HG03520 (cell line): ENCODE results near the gene LBX1.

Source experiments
- ATAC-seq: cut with Tn5 transposase; IDR thresholded peaks from one replicate; pipeline ENCODE4 v1.9.1; 2021; ENCODE audit warnings: mild to moderate bottlenecking, moderate library complexity; ENCODE audit not compliant: unreplicated experiment

Gene LBX1

GRCh38 chr10:101226491-101227428 is 2.5 kb downstream of the LBX1 start:
- no peak for ATAC-seq

GRCh38 chr10:101225846-101226421 is 3.3 kb downstream of the LBX1 start:
- ATAC-seq = no peak

GRCh38 chr10:101224910-101225823 is 4.1 kb downstream of the LBX1 start:
- no peak for ATAC-seq

- no peak for ATAC-seq
Measured at GRCh38 chr10:101224060-101224909, 5.0 kb downstream of the LBX1 start.

GRCh38 chr10:101223274-101224059 is 5.8 kb downstream of the LBX1 start:
- ATAC-seq = no peak

GRCh38 chr10:101222683-101223273 is 6.5 kb downstream of the LBX1 start:
- no peak for ATAC-seq

GRCh38 chr10:101221963-101222531 is 7.2 kb downstream of the LBX1 start:
- no peak for ATAC-seq

GRCh38 chr10:101221549-101221948 is 7.7 kb downstream of the LBX1 start:
- ATAC-seq = no peak

GRCh38 chr10:101219946-101220451 is 9.3 kb downstream of the LBX1 start:
- ATAC-seq = no peak

- no peak for ATAC-seq
Measured at GRCh38 chr10:101219139-101219945, 9.9 kb downstream of the LBX1 start.

- no peak for ATAC-seq
Measured at GRCh38 chr10:101218351-101219138, 10.7 kb downstream of the LBX1 start.

- ATAC-seq = no peak
Measured at GRCh38 chr10:101217450-101218281, 11.6 kb downstream of the LBX1 start.

GRCh38 chr10:101217044-101217425 is 12.2 kb downstream of the LBX1 start:
- ATAC-seq = no peak

GRCh38 chr10:101216207-101217043 is 12.8 kb downstream of the LBX1 start:
- ATAC-seq = no peak
